GM06990 (cell line): ENCODE measurements around the gene ACY1.

Experiments
- DNase-seq: peaks from one replicate; pipeline ENCODE4 v3.0.0-alpha.2; 2011; ENCODE audit not compliant: insufficient read length; ENCODE audit errors: extremely low read depth
- H3K27me3 ChIP-seq: replicated peaks from 2 replicates; pipeline ENCODE4 v1.6.0; 2011; ENCODE audit warnings: low read length; ENCODE audit not compliant: control insufficient read depth, insufficient read depth
- H3K36me3 ChIP-seq: 2 replicates; pipeline ENCODE4 v1.5.1; 2011; ENCODE audit warnings: low read length; ENCODE audit not compliant: control insufficient read depth, insufficient read depth
- H3K4me3 ChIP-seq: replicated peaks from 2 replicates; pipeline ENCODE4 v1.5.1; 2011; ENCODE audit warnings: low read depth, mild to moderate bottlenecking, control low read depth, low read length
- TF ChIP-seq, protein P1 (sequence below): IDR thresholded peaks from 2 replicates; pipeline ENCODE4 v1.5.1; 2011; ENCODE audit warnings: low read length, control low read depth, mild to moderate bottlenecking, inconsistent platforms; ENCODE audit not compliant: insufficient read depth, poor library complexity, severe bottlenecking

ACY1 gene

DNA sequence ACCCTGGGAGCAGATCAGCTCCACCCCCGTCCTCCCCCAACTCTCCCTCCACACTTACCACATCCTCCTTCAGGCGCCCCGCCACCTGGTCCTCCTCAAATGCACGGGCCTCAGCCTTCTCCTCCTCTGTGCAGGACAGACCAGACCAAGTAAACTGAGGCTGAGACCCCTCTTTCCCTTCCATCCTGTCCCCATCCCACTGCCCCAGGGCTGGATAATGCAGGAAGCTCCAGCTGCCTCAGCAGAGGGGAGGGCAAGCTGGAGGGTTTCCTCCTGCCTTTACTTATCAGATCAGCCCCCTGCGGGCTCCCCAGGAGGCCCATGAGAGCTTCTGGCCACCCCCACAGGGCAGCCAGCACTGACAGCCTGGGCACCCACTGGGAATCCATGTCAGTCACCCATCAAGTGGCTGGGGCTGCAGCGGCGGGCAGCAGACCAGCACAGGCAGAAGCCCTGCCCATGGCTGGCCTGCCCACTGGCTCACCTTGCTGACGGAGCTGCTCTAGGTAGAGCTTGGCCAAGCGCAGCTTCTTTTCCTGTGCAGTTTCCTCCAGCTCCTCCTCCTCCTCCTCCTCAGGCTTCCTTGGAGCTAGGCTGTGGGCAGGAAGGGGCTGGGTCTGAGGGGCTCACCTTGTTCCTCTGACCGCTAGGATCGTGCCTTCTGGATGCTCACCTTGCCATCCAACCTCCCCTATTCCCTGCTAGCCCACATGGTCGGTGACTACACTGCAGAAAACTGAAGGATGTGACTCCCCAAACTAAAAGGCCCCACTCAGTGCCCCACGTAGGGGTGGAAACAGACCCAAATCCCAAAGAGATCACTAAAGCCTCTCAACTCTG is 45.5 kb upstream of the ACY1 start:
- TF ChIP-seq, protein P1, sequence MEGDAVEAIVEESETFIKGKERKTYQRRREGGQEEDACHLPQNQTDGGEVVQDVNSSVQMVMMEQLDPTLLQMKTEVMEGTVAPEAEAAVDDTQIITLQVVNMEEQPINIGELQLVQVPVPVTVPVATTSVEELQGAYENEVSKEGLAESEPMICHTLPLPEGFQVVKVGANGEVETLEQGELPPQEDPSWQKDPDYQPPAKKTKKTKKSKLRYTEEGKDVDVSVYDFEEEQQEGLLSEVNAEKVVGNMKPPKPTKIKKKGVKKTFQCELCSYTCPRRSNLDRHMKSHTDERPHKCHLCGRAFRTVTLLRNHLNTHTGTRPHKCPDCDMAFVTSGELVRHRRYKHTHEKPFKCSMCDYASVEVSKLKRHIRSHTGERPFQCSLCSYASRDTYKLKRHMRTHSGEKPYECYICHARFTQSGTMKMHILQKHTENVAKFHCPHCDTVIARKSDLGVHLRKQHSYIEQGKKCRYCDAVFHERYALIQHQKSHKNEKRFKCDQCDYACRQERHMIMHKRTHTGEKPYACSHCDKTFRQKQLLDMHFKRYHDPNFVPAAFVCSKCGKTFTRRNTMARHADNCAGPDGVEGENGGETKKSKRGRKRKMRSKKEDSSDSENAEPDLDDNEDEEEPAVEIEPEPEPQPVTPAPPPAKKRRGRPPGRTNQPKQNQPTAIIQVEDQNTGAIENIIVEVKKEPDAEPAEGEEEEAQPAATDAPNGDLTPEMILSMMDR: no peak
- DNase-seq: no peak
- H3K4me3 ChIP-seq: no peak overlapping the region
- no peaks in the 10 kb centered on the region for H3K27me3 ChIP-seq
- peaks cover 41% of the 10 kb centered on the region for H3K36me3 ChIP-seq

DNA sequence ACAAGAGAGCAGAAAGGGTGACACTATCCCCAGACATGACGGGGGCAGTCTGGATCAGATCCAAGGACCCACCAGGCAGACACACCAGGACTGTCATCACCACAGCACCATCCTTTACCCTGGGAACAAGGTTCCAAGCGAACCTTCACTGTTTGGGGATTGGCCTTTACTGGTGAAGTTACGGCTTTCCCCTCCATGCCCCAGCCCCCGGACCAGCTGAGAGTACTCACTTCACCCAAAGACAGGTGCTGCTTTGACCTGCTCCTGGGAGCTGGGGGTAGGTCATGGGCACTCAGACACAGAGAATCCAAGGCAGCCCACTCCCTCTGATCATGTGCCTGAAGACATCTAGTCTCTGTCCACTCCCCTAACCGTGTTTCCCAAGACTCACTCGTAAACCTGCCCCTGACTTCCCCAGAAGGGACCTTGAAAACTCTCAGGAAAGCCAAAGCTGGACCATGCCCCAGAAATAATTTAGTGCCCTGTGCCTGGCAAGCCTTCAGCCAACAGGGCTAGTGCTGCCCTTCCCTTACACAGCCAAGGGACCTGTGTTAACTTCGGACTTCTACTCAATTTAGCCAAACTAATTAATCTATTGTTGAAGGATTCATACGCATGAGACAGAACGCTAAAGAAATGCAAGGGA is 44.4 kb upstream of the ACY1 start:
- TF ChIP-seq, protein P1: no peak
- peaks cover 32% of the 10 kb centered on the region for H3K36me3 ChIP-seq

DNA sequence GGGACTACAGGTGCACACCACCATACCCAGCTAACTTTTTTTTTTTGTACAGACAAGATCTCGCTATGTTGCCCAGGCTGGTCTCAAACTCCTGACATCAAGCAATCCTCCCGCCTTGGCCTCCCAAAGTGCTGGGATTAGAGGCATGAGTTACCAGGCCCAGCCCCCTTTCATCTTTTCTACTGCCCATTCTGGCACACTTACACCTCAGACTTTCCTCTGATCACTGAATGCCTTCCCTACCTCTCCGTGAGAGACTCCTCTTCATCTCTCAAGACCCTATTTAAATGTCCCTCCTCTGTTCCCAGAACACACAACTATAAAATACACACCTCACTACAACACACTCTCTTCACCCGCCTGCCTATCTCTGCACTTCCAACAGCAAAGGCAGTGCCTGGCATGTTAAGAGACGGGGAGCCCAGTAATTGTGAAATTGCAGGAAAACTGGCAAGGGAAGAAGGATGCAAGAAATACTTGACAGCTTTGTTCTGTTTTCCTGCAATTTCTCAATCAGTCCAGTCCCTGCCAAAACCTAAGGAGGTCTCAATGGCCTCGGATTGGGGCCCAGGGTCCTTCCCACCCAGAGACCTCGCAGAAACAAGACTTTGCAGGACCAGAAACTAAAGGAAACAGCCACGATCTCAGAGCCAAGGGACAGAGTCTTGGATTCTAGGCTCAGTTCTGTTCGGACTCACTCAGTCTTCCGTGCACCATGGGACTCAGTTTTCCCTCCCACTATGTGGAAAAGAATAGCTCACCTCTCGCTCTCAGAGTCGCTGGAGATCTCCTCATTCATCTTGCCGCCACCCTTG is 42.5 kb upstream of the ACY1 start:
- H3K4me3 ChIP-seq: peak overlapping the region; percentile 91
- peaks cover 33% of the 10 kb centered on the region for H3K36me3 ChIP-seq
- TF ChIP-seq, protein P1: no peak
- no peak for DNase-seq
- H3K27me3 ChIP-seq: no peaks in the 10 kb centered on the region

More for the DNA sequence above, 44.4 kb upstream of the ACY1 start:
- no peaks in the 10 kb centered on the region for H3K27me3 ChIP-seq
- no peak overlapping the region for H3K4me3 ChIP-seq
- no peak for DNase-seq

DNA sequence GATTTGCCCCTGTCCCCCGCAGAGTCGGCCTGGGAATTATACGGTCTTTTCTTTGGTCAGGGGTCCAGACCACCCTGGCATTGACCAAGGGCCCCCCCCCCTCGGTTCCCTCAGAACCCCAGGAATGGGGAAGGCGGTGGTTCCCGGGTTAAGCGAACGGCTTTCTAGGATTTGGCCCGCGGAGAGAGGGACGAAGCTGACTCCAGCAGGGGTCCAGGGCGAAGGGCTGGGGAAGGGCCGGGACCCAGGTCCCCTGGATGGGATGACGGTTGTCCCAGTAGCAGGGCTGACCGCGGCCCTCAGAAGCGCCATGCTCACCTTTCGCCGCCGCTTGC is 41.9 kb upstream of the ACY1 start:
- H3K27me3 ChIP-seq: no peaks in the 10 kb centered on the region
- TF ChIP-seq, protein P1: no peak
- no peak for DNase-seq
- peaks cover 30% of the 10 kb centered on the region for H3K36me3 ChIP-seq
- H3K4me3 ChIP-seq: peak overlapping the region; percentile 91

DNA sequence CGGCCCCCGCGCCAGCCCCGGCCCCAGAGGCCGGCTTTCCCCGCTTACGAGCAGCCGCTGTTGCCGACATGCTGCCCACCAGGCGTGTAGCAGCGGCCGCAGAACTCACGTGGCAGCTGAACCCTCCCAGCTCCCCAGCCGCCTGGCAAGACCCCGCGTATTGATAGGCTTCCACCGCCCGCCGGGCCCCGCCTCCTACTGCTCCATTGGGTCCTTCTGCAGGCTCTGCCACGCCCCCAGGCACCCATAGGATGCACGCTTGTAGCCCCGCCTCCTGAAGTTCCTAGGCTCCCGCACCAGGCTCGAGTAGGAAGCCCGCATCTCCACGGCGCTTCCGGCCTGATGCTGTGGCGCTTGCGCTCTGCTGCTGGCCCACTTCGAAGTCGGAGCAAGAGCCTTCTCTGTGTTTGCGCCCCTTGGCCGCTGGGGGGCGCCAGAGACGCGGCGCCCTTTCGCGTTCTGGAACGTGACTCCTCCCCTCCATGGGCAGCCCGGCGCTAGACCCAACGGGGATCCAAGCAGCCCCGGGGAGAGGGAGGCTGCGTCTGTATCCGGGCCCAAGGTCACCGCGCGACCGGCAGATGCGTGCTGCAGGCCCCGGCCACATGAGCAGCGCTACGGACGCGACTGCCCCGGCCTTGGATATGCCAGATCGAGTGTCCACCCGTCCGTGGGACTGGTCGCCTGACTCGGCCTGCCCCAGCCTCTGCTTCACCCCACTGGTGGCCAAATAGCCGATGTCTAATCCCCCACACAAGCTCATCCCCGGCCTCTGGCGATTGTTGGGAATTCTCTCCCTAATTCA is 41.3 kb upstream of the ACY1 start, which contains the start of the genes PARP3 and RRP9:
PARP3 (plus strand) TSS at position 566 of the 805 bp plus-strand sequence. CDS start 993 bp downstream, outside the sequence.
RRP9 (minus strand) TSS at position 107 of the 805 bp plus-strand sequence; CDS start at position 70, 37 bp downstream.
- DNase-seq: peak; percentile 100
- TF ChIP-seq, protein P1: peak; percentile 98
- Histone ChIP-seq H3K27me3 (no peaks in the 10 kb centered on the region), H3K4me3 (peak within 1 kb of the TSS; percentile 91), H3K36me3 (peaks cover 25% of the 10 kb centered on the region)
